HL-60 (cell line): ENCODE measurements around the gene PNPLA7.
A peak's percentile ranks its signal among the peaks of the same experiment; 100 is the strongest.
"Not testable (repeated sequence)": the region's sequence is repeated elsewhere in the genome, so short reads cannot be mapped to it uniquely, and the experiment has no call there.

Source experiments
- DNase-seq, 2 experiments: peaks; one replicate each; pipeline ENCODE4 v3.0.0-alpha.2; 2010 to 2020; ENCODE audit warnings: low read depth in 1 of 2, low spot score in 1 of 2
- H3K27ac ChIP-seq: fragments of 250-450 bp; sonication (Bioruptor Pico); replicated peaks from 2 replicates; pipeline ENCODE4 v1.5.1; 2020; ENCODE audit warnings: mild to moderate bottlenecking, moderate library complexity
- H3K27me3 ChIP-seq: fragments of 250-450 bp; sonication (Bioruptor Pico); 2 replicates; pipeline ENCODE4 v1.5.1; 2021; ENCODE audit warnings: mild to moderate bottlenecking, moderate library complexity; ENCODE audit not compliant: insufficient read depth, poor library complexity, severe bottlenecking
- H3K4me3 ChIP-seq: replicated peaks from 2 replicates; pipeline ENCODE4 v1.5.1; 2011; ENCODE audit warnings: mild to moderate bottlenecking, control low read depth, low read length; ENCODE audit not compliant: insufficient read depth
- CTCF ChIP-seq: IDR thresholded peaks from one replicate; pipeline ENCODE4 v1.5.1; 2011; ENCODE audit warnings: low read length, control low read depth, inconsistent platforms; ENCODE audit not compliant: insufficient read depth
- GABPA ChIP-seq: IDR thresholded peaks from 2 replicates; pipeline ENCODE4 v1.6.1; 2012; ENCODE audit warnings: low read depth
- POLR2AphosphoS5 ChIP-seq: IDR thresholded peaks from 2 replicates; pipeline ENCODE4 v1.6.1; 2012; ENCODE audit warnings: low read depth
- REST ChIP-seq: IDR thresholded peaks from 2 replicates; pipeline ENCODE4 v1.6.1; 2012; ENCODE audit warnings: low read depth; ENCODE audit not compliant: insufficient replicate concordance
- SPI1 ChIP-seq: IDR thresholded peaks from 2 replicates; pipeline ENCODE4 v1.6.1; 2012; ENCODE audit warnings: low read depth, mild to moderate bottlenecking, borderline replicate concordance

PNPLA7 gene

GRCh38 chr9:137452006-137452760 is 98.0 kb downstream of the PNPLA7 start:
- H3K4me3 ChIP-seq: no peak overlapping the region
- TF ChIP-seq GABPA (no peak), CTCF (no peak), SPI1 (peak; percentile 7; the same call in 1 of the 2 replicates), REST (no peak), POLR2AphosphoS5 (no peak)
- H3K27me3 ChIP-seq: no peaks in the 10 kb centered on the region
- peak; percentile 78 to 94 for DNase-seq
- peak overlapping the region; percentile 43 for H3K27ac ChIP-seq

- DNase-seq, H3K4me3 ChIP-seq, H3K27ac ChIP-seq, H3K27me3 ChIP-seq: not testable (repeated sequence)
These were observed 98.8 kb downstream of the PNPLA7 start for GRCh38 chr9:137451264-137452005.

GRCh38 chr9:137450539-137451222 is 99.5 kb downstream of the PNPLA7 start:
- DNase-seq: peak; percentile 76 to 87

GRCh38 chr9:137449931-137450538 is 100.2 kb downstream of the PNPLA7 start:
- H3K27ac ChIP-seq: no peak overlapping the region
- DNase-seq: peak in 1 of 2 experiments; percentile 81

More at GRCh38 chr9:137450539-137451222, 99.5 kb downstream of the PNPLA7 start:
- H3K27me3 ChIP-seq, H3K27ac ChIP-seq, H3K4me3 ChIP-seq: not testable (repeated sequence)
- peak; percentile 9; the same call in 1 of the 2 replicates for TF ChIP-seq SPI1

More at GRCh38 chr9:137449931-137450538, 100.2 kb downstream of the PNPLA7 start:
- Histone ChIP-seq H3K4me3 (no peak overlapping the region), H3K27me3 (no peaks in the 10 kb centered on the region)
- TF ChIP-seq REST (no peak), POLR2AphosphoS5 (peak; percentile 41; the same call in 1 of the 2 replicates), CTCF (no peak)
